Measurements from ENCODE around the gene CLINT1.

CLINT1 gene

GRCh38 chr5:157799578-157799977 is 59.4 kb downstream of the CLINT1 start:
- no peak overlapping the region for H3K4me2 ChIP-seq (ENCODE audit: low read length)
- no peaks in the 10 kb centered on the region for H3K9me3 ChIP-seq (ENCODE audit: insufficient read depth, low read length)
- H2AFZ ChIP-seq (ENCODE audit: low read depth, low read length): no peak overlapping the region
- H4K20me1 ChIP-seq (ENCODE audit: insufficient read depth, low read length): no peaks in the 10 kb centered on the region
- H3K36me3 ChIP-seq (replicated peaks; ENCODE audit: low read depth, low read length): peaks cover 26% of the 10 kb centered on the region
- no peak overlapping the region for H3K4me3 ChIP-seq (ENCODE audit: low read length)
- H3K27me3 ChIP-seq (ENCODE audit: low read depth, low read length): no peaks in the 10 kb centered on the region
- H3K9ac ChIP-seq (ENCODE audit: low read length): no peak overlapping the region
- no peaks in the 10 kb centered on the region for H3K4me1 ChIP-seq (ENCODE audit: low read length)
- H3K79me2 ChIP-seq (ENCODE audit: low read length): no peaks in the 10 kb centered on the region
- no peak overlapping the region for H3K27ac ChIP-seq (ENCODE audit: low read length)
- no peak for TF ChIP-seq CTCF (IDR thresholded peaks at IDR 0.05; ENCODE audit: low read depth, low read length)
- no peak for TF ChIP-seq EZH2phosphoT487 (IDR thresholded peaks at IDR 0.05; ENCODE audit: low read depth)

- Histone ChIP-seq H4K20me1 (ENCODE audit: insufficient read depth, low read length) (no peaks in the 10 kb centered on the region), H3K9me3 (ENCODE audit: insufficient read depth, low read length) (no peaks in the 10 kb centered on the region)
These were observed 65.6 kb downstream of the CLINT1 start for GRCh38 chr5:157793301-157793700.

GRCh38 chr5:157785801-157786200 is 73.1 kb downstream of the CLINT1 start:
- H3K27ac ChIP-seq (ENCODE audit: low read length): no peak overlapping the region
- no peak overlapping the region for H3K4me3 ChIP-seq (ENCODE audit: low read length)
- H3K4me1 ChIP-seq (ENCODE audit: low read length): no peaks in the 10 kb centered on the region
- no peak overlapping the region for H3K4me2 ChIP-seq (ENCODE audit: low read length)
- H3K9me3 ChIP-seq (ENCODE audit: insufficient read depth, low read length): no peaks in the 10 kb centered on the region
- no peaks in the 10 kb centered on the region for H3K79me2 ChIP-seq (ENCODE audit: low read length)
- peaks cover 38% of the 10 kb centered on the region for H3K36me3 ChIP-seq (replicated peaks; ENCODE audit: low read depth, low read length)
- no peaks in the 10 kb centered on the region for H4K20me1 ChIP-seq (ENCODE audit: insufficient read depth, low read length)
- no peak for TF ChIP-seq CTCF (IDR thresholded peaks at IDR 0.05; ENCODE audit: low read depth, low read length)
- TF ChIP-seq EZH2phosphoT487 (IDR thresholded peaks at IDR 0.05; ENCODE audit: low read depth): no peak
- no peak overlapping the region for H3K9ac ChIP-seq (ENCODE audit: low read length)
- H2AFZ ChIP-seq (ENCODE audit: low read depth, low read length): no peak overlapping the region
- H3K27me3 ChIP-seq (ENCODE audit: low read depth, low read length): no peaks in the 10 kb centered on the region

More at GRCh38 chr5:157793301-157793700, 65.6 kb downstream of the CLINT1 start:
- peaks cover 6% of the 10 kb centered on the region for H3K4me1 ChIP-seq (ENCODE audit: low read length)
- TF ChIP-seq CTCF (IDR thresholded peaks at IDR 0.05; ENCODE audit: low read depth, low read length) (no peak), EZH2phosphoT487 (IDR thresholded peaks at IDR 0.05; ENCODE audit: low read depth) (no peak)
- H3K79me2 ChIP-seq (ENCODE audit: low read length): no peaks in the 10 kb centered on the region; the same call in 1 of the 2 replicates
- no peak overlapping the region for H3K9ac ChIP-seq (ENCODE audit: low read length)
- H3K4me3 ChIP-seq (ENCODE audit: low read length): no peak overlapping the region
- peaks cover 19% of the 10 kb centered on the region for H3K36me3 ChIP-seq (replicated peaks; ENCODE audit: low read depth, low read length)
- H2AFZ ChIP-seq (ENCODE audit: low read depth, low read length): no peak overlapping the region
- no peaks in the 10 kb centered on the region for H3K27me3 ChIP-seq (ENCODE audit: low read depth, low read length)
- no peak overlapping the region for H3K4me2 ChIP-seq (ENCODE audit: low read length)
- no peak overlapping the region for H3K27ac ChIP-seq (ENCODE audit: low read length)

GRCh38 chr5:157779221-157779620 is 79.7 kb downstream of the CLINT1 start:
- no peaks in the 10 kb centered on the region for H3K79me2 ChIP-seq (ENCODE audit: low read length)
- no peak overlapping the region for H2AFZ ChIP-seq (ENCODE audit: low read depth, low read length)
- H3K4me1 ChIP-seq (ENCODE audit: low read length): no peaks in the 10 kb centered on the region
- H3K9me3 ChIP-seq (ENCODE audit: insufficient read depth, low read length): no peaks in the 10 kb centered on the region
- no peaks in the 10 kb centered on the region for H3K27me3 ChIP-seq (ENCODE audit: low read depth, low read length)
- H3K4me2 ChIP-seq (ENCODE audit: low read length): no peak overlapping the region
- H3K36me3 ChIP-seq (replicated peaks; ENCODE audit: low read depth, low read length): peaks cover 4% of the 10 kb centered on the region
- H3K9ac ChIP-seq (ENCODE audit: low read length): no peak overlapping the region
- no peaks in the 10 kb centered on the region for H4K20me1 ChIP-seq (ENCODE audit: insufficient read depth, low read length)
- TF ChIP-seq CTCF (IDR thresholded peaks at IDR 0.05; ENCODE audit: low read depth, low read length) (no peak), EZH2phosphoT487 (IDR thresholded peaks at IDR 0.05; ENCODE audit: low read depth) (no peak)
- no peak overlapping the region for H3K4me3 ChIP-seq (ENCODE audit: low read length)
- no peak overlapping the region for H3K27ac ChIP-seq (ENCODE audit: low read length)
